ENCODE results near the gene ROBO3. TPM values are rescaled to one million over a fixed set of nuclear protein-coding genes. Genes with fewer than 3 reads are reported as not detected.

Gene ROBO3
- total and polyA plus RNA-seq, 2 experiments from 2014 or later = 12.1 TPM

DNA sequence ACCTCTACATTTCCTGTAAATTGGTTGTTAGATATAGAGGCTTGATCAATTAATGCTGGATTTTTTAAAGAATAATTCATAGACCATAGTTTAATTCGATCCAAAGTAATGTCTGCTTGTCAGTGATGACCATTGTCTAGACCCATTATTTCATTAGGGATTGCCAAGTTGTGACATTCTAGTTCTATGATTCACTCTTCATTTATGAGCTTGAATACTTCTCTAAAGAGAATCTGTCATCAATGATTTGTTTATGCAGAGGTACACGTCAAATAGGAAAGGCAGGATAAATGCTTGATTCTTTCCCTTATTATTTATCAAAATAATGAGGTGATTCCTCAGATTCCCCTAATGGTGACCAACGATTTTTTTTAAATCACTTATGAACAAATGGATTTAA, 24.0 kb upstream of the ROBO3 start:
- Histone ChIP-seq H2AFZ (no peak overlapping the region), H3K27me3 (replicated peaks; ENCODE audit: insufficient read depth) (peaks cover 76% of the 10 kb centered on the region)
- DNase-seq = peak; percentile 38

DNA sequence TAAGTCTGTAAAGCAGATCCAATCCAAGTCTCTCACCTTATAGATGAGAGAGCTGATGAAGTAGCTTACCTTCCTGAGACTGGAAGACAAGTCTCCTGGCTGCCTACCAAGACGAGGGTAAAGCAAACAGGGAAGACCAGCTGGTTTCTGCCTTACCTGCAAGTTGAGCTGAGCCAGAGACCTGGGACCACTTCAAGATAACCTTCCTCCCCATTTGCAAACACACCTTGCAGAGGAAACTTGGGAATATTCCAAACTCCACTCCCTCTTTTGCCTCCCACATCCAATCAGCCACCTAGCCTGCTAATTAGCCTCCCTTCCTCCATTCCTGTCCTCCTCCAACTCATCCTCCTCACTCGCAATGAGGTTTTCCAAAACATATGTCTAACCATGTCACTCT, 23.4 kb upstream of the ROBO3 start:
- H3K79me2 ChIP-seq (ENCODE audit: insufficient read depth) = no peaks in the 10 kb centered on the region
- H4K20me1 ChIP-seq (ENCODE audit: insufficient read depth) = no peaks in the 10 kb centered on the region
- no peak overlapping the region for H3K4me3 ChIP-seq
- in situ Hi-C loops (cut with MboI) = no loop called here
- TF ChIP-seq EZH2 (IDR thresholded peaks at IDR 0.05; ENCODE audit: insufficient read depth, poor library complexity, severe bottlenecking) = no peak
- TF ChIP-seq EZH2phosphoT487 (IDR thresholded peaks at IDR 0.05; ENCODE audit: insufficient read depth, low read depth) = no peak
- no peak overlapping the region for H3K4me2 ChIP-seq (ENCODE audit: unreplicated experiment)
- no peak for DNase-seq
- no peaks in the 10 kb centered on the region for H3K9me3 ChIP-seq (ENCODE audit: low read depth)
- no peaks in the 10 kb centered on the region for H3K36me3 ChIP-seq (ENCODE audit: low read depth)
- no peak overlapping the region for H3K27ac ChIP-seq
- WGBS, 2 experiments (ENCODE audit: low coverage in 1 of 2, low lambda C conversion rate in 2 of 2, missing lambda C conversion rate in 2 of 2) = 53 to 58% methylated on average over 2 of the region's 2 CpGs
- H3K27me3 ChIP-seq (replicated peaks; ENCODE audit: insufficient read depth) = peaks cover 82% of the 10 kb centered on the region
- no peaks in the 10 kb centered on the region for H3K9me2 ChIP-seq (ENCODE audit: insufficient read depth)
- no peaks in the 10 kb centered on the region for H3F3A ChIP-seq (ENCODE audit: insufficient read depth)
- no peak overlapping the region for H2AFZ ChIP-seq
- 0 out of 2 replicates have a peak, but pooled peaks cover 3% of the 10 kb centered on the region for H3K4me1 ChIP-seq (ENCODE audit: insufficient read depth)
- H3K9ac ChIP-seq = no peak overlapping the region

More for the DNA sequence above, 24.0 kb upstream of the ROBO3 start:
- Histone ChIP-seq H4K20me1 (ENCODE audit: insufficient read depth) (no peaks in the 10 kb centered on the region), H3K4me3 (no peak overlapping the region), H3F3A (ENCODE audit: insufficient read depth) (0 out of 2 replicates have a peak, but pooled peaks cover 3% of the 10 kb centered on the region), H3K27ac (no peak overlapping the region), H3K79me2 (ENCODE audit: insufficient read depth) (no peaks in the 10 kb centered on the region), H3K4me2 (ENCODE audit: unreplicated experiment) (no peak overlapping the region), H3K4me1 (ENCODE audit: insufficient read depth) (0 out of 2 replicates have a peak, but pooled peaks cover 3% of the 10 kb centered on the region), H3K36me3 (ENCODE audit: low read depth) (no peaks in the 10 kb centered on the region), H3K9me2 (ENCODE audit: insufficient read depth) (no peaks in the 10 kb centered on the region), H3K9ac (no peak overlapping the region), H3K9me3 (ENCODE audit: low read depth) (no peaks in the 10 kb centered on the region)
- TF ChIP-seq EZH2 (IDR thresholded peaks at IDR 0.05; ENCODE audit: insufficient read depth, poor library complexity, severe bottlenecking) = no peak
- TF ChIP-seq EZH2phosphoT487 (IDR thresholded peaks at IDR 0.05; ENCODE audit: insufficient read depth, low read depth) = no peak
- in situ Hi-C loops (cut with MboI) = no loop called here
- 30% methylated on average over 3 of the region's 3 CpGs for WGBS, 2 experiments (ENCODE audit: low coverage in 1 of 2, low lambda C conversion rate in 2 of 2, missing lambda C conversion rate in 2 of 2)

DNA sequence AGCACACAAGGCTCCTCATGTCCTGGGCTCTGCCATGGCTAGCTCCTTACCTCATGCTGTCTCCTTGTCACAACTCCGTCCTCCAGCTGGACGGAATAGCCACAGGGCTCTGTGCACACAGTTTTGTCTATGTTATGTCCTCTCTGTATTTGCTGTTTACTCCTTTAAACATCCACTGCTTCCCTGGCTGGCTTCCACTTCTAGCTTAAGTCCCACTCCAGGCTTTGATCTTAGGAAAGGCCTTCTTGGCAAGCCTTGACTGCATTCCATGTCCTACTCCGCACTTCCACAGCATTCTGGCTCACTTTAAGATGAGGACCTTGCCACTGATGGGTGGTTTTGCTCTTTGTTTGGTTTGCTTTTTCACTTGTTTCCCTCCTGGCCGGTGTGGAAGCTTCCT, 22.9 kb upstream of the ROBO3 start:
- Histone ChIP-seq H3K9me2 (ENCODE audit: insufficient read depth) (no peaks in the 10 kb centered on the region), H4K20me1 (ENCODE audit: insufficient read depth) (no peaks in the 10 kb centered on the region), H3K27ac (no peak overlapping the region), H3K4me3 (no peak overlapping the region), H3K4me2 (ENCODE audit: unreplicated experiment) (no peak overlapping the region), H3K36me3 (ENCODE audit: low read depth) (no peaks in the 10 kb centered on the region), H3K79me2 (ENCODE audit: insufficient read depth) (no peaks in the 10 kb centered on the region), H2AFZ (no peak overlapping the region), H3F3A (ENCODE audit: insufficient read depth) (no peaks in the 10 kb centered on the region), H3K4me1 (ENCODE audit: insufficient read depth) (0 out of 2 replicates have a peak, but pooled peaks cover under 1% of the 10 kb centered on the region), H3K9ac (no peak overlapping the region), H3K27me3 (replicated peaks; ENCODE audit: insufficient read depth) (peaks cover 87% of the 10 kb centered on the region), H3K9me3 (ENCODE audit: low read depth) (no peaks in the 10 kb centered on the region)
- in situ Hi-C loops (cut with MboI) = no loop called here
- TF ChIP-seq EZH2phosphoT487 (IDR thresholded peaks at IDR 0.05; ENCODE audit: insufficient read depth, low read depth) (no peak), EZH2 (IDR thresholded peaks at IDR 0.05; ENCODE audit: insufficient read depth, poor library complexity, severe bottlenecking) (no peak)
- 36 to 43% methylated on average over 4 of the region's 4 CpGs for WGBS, 2 experiments (ENCODE audit: low coverage in 1 of 2, low lambda C conversion rate in 2 of 2, missing lambda C conversion rate in 2 of 2)
- no peak for DNase-seq

DNA sequence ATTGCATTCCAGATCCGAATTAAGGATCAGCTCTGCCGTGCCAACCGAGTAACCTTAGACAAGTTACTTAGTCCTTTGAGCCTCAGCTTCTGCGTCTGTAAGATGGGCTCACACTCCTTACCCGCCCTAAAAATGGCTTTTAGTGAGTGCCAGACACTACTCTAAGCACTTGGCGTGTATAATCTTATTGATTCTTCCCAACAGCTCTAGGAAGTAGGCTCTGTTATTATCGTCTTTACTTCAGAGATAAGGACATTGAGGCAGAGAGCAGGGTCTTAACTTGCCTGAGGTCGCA, 21.7 kb upstream of the ROBO3 start:
- H3K27ac ChIP-seq = no peak overlapping the region
- H3K27me3 ChIP-seq (replicated peaks; ENCODE audit: insufficient read depth) = peaks cover 97% of the 10 kb centered on the region
- no peaks in the 10 kb centered on the region for H4K20me1 ChIP-seq (ENCODE audit: insufficient read depth)
- H3K36me3 ChIP-seq (ENCODE audit: low read depth) = no peaks in the 10 kb centered on the region
- no peak overlapping the region for H2AFZ ChIP-seq
- in situ Hi-C loops (cut with MboI) = no loop called here
- H3K4me2 ChIP-seq (ENCODE audit: unreplicated experiment) = no peak overlapping the region
- no peaks in the 10 kb centered on the region for H3K9me2 ChIP-seq (ENCODE audit: insufficient read depth)
- H3K4me3 ChIP-seq = no peak overlapping the region
- H3F3A ChIP-seq (ENCODE audit: insufficient read depth) = no peaks in the 10 kb centered on the region
- no peaks in the 10 kb centered on the region for H3K79me2 ChIP-seq (ENCODE audit: insufficient read depth)
- H3K4me1 ChIP-seq (ENCODE audit: insufficient read depth) = no peaks in the 10 kb centered on the region
- H3K9ac ChIP-seq = no peak overlapping the region
- TF ChIP-seq EZH2 (IDR thresholded peaks at IDR 0.05; ENCODE audit: insufficient read depth, poor library complexity, severe bottlenecking) (peak; percentile 42), EZH2phosphoT487 (IDR thresholded peaks at IDR 0.05; ENCODE audit: insufficient read depth, low read depth) (no peak)
- no peaks in the 10 kb centered on the region for H3K9me3 ChIP-seq (ENCODE audit: low read depth)
- no peak for DNase-seq
- WGBS, 2 experiments (ENCODE audit: low coverage in 1 of 2, low lambda C conversion rate in 2 of 2, missing lambda C conversion rate in 2 of 2) = 9 to 10% methylated on average over 8 of the region's 8 CpGs

DNA sequence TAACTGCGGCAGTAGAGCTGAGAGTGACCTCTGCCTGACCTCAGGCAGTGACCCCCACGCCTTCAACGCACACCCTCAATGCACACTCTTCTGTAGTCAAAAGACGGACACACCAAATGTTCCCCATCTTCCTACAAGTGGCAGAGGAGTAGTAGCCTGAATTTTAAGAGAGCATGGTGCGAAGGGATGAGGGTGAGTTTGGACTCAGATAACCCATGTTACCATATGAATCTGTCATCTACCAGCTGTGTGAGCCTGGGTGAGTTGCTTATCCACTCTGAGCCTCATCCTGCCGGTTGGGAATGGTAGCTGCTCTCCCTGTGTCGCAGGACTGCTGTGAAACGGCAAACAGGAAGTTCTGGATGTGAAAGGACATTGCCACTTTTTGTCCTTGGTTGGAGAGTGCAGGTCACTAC, 20.6 kb upstream of the ROBO3 start:
- Histone ChIP-seq H3K9me3 (ENCODE audit: low read depth) (no peaks in the 10 kb centered on the region), H3K79me2 (ENCODE audit: insufficient read depth) (no peaks in the 10 kb centered on the region), H3K4me1 (ENCODE audit: insufficient read depth) (no peaks in the 10 kb centered on the region), H3F3A (ENCODE audit: insufficient read depth) (no peaks in the 10 kb centered on the region), H3K9ac (no peak overlapping the region), H3K27me3 (replicated peaks; ENCODE audit: insufficient read depth) (peaks cover 99% of the 10 kb centered on the region), H3K27ac (no peak overlapping the region), H2AFZ (peak overlapping the region; percentile 53; the same call in 1 of the 2 replicates), H3K9me2 (ENCODE audit: insufficient read depth) (no peaks in the 10 kb centered on the region), H4K20me1 (ENCODE audit: insufficient read depth) (no peaks in the 10 kb centered on the region), H3K4me2 (ENCODE audit: unreplicated experiment) (peak overlapping the region; percentile 4), H3K4me3 (0 out of 2 replicates have a peak overlapping the region, but pooled peaks have one; percentile 4), H3K36me3 (ENCODE audit: low read depth) (no peaks in the 10 kb centered on the region)
- DNase-seq = no peak
- 6 to 7% methylated on average over 8 of the region's 8 CpGs for WGBS, 2 experiments (ENCODE audit: low coverage in 1 of 2, low lambda C conversion rate in 2 of 2, missing lambda C conversion rate in 2 of 2)
- TF ChIP-seq EZH2 (IDR thresholded peaks at IDR 0.05; ENCODE audit: insufficient read depth, poor library complexity, severe bottlenecking) (peak; percentile 30), EZH2phosphoT487 (IDR thresholded peaks at IDR 0.05; ENCODE audit: insufficient read depth, low read depth) (no peak)
- in situ Hi-C loops (cut with MboI) = no loop called here

Data from GM23248 (cell line).